GM18870 (cell line): ENCODE results near the gene MAGEB4.
"Not testable (repeated sequence)": the region's sequence is repeated elsewhere in the genome, so short reads cannot be mapped to it uniquely, and the experiment has no call there.

Experiments
- ATAC-seq: cut with Tn5 transposase; IDR thresholded peaks from one replicate; pipeline ENCODE4 v1.9.1; 2021; ENCODE audit warnings: moderate library complexity; ENCODE audit not compliant: unreplicated experiment

The MAGEB4 gene, protein sequence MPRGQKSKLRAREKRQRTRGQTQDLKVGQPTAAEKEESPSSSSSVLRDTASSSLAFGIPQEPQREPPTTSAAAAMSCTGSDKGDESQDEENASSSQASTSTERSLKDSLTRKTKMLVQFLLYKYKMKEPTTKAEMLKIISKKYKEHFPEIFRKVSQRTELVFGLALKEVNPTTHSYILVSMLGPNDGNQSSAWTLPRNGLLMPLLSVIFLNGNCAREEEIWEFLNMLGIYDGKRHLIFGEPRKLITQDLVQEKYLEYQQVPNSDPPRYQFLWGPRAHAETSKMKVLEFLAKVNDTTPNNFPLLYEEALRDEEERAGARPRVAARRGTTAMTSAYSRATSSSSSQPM

DNA sequence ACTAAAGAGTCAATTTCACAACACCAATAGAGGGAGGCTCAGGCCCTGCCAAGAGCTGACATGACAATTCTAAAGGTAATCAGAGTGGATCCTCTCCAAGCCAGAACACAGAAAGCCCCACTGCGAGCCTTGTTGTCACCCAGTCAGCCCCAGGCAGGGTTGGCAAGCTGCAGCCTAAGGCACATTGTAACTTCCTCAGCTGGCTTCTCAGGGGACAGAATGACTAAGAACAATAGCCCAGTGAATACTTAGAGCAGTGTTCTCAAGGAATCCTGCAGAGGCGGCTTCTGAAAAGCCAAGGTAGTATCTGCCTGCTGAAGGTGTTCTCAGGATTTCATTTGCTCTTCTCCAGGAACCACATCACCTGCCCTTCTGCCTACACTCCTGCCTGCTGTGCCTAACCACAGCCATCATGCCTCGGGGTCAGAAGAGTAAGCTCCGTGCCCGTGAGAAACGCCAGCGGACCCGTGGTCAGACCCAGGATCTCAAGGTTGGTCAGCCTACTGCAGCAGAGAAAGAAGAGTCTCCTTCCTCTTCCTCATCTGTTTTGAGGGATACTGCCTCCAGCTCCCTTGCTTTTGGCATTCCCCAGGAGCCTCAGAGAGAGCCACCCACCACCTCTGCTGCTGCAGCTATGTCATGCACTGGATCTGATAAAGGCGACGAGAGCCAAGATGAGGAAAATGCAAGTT is at the start of gene MAGEB4:
Gene MAGEB4, plus strand, starts transcription at position 277 of the 692 bp plus-strand sequence. Its CDS starts 136 bp downstream, at position 413.
- ATAC-seq: no peak

DNA sequence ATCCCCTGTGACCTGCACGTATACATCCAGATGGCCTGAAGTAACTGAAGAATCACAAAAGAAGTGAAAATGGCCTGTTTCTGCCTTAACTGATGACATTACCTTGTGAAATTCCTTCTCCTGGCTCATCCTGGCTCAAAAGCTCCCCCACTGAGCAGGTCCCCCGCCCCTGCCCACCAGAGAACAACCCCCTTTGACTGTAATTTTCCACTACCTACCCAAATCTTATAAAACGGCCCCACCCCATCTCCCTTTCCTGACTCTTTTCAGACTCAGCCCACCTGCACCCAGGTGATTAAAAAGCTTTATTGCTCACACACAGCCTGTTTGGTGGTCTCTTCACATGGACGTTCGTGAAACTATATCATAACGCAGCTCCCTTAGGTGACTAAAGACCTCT is 47.9 kb upstream of the MAGEB4 start:
- ATAC-seq: not testable (repeated sequence)

DNA sequence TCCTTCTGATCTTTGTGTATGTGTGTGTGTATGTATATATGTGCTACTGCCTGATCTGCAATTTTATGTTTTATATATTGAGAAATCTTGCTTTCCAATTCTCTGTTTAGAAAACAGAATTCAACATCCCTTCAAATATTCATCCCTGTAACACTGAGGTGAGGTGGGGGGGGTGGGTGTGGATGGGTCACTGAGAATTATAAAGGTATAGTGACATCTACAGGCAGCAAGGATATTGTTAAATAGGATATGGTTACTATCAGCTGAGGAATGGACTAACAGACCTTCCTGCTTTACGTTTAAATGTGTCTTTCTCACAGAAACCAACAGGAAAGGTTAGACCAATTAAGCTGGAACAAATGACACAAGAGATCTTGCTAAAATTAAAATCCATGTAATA is 45.5 kb upstream of the MAGEB4 start:
- ATAC-seq: no peak

DNA sequence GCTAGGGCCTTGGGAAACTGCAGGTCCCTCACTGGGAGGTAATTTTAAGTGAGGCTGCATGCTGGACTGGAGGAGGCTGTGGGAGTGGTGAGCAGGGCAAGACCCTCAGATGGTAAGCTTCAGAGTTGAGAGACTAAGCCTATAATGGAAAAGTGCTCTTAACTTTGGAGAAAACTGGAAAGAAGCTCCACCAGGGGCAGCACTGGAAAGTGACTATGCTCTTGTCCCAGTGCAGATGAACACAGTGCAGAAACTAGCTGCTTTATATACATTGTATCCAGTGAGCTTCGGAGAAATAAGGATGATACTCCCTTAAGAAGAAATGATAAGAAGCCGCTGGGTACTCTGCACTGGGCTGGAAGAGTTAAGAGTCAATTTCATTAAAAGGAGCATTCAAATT is 29.6 kb upstream of the MAGEB4 start:
- no peak for ATAC-seq

DNA sequence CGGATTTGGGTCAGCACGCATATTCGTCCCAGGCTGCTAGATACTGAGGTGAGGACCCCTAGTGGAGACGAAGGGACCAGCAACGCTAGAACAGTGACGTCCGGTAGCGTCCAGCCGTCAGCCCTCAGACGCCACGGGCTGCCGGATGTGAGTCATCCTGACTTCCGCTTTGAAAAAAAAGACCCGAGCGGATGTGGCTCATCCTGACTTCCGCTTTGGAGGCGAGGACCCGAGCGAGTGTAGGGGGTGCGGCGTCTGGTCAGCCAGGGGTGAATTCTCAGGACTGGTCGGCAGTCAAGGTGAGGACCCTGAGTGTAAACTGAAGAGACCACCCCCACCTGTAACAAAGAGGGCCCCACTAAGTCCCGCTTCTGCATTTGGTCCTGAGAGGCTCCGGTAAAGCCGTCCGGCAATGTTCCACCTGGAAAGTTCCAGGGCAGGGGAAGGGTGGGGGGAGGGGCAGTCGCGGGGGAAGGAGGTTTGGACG is 26.4 kb upstream of the MAGEB4 start, which contains the start of gene MAGEB2:
Gene MAGEB2, plus strand, starts transcription at position 207 of the 487 bp plus-strand sequence. CDS start 3,018 bp downstream, outside the sequence.
- no peak for ATAC-seq

DNA sequence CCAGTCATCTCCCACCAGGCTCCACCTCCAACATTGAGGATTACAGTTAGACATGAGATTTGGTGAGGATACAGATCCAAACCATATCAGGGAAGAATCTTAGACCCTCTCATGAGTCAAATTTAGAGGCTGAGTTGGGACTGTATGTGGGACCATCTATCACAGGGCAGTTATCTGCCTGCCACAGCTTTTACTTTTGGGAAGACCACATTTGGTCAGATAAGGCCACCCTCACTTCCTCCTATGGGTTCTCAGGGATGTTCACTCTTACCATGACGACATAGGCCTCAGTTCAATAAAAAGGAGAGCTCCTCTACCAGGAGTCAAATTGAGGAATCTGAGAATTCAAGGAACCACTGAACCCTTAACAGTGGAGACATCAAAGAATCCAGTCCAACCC is 24.3 kb upstream of the MAGEB4 start:
- no peak for ATAC-seq

DNA sequence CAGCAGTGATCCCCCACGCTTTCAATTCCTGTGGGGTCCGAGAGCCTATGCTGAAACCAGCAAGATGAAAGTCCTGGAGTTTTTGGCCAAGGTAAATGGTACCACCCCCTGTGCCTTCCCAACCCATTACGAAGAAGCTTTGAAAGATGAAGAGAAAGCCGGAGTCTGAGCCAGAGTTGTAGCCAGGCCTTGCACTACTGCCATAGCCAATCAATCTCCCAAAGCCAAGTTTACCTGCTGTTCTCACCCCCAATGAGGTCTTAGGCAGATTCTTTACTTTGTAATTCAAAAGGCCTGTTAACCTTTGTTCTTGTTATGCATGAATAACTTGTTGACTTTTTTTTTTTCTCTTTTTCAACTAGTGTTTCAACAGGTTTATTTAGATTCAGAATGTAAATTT is 22.4 kb upstream of the MAGEB4 start:
- ATAC-seq: no peak

DNA sequence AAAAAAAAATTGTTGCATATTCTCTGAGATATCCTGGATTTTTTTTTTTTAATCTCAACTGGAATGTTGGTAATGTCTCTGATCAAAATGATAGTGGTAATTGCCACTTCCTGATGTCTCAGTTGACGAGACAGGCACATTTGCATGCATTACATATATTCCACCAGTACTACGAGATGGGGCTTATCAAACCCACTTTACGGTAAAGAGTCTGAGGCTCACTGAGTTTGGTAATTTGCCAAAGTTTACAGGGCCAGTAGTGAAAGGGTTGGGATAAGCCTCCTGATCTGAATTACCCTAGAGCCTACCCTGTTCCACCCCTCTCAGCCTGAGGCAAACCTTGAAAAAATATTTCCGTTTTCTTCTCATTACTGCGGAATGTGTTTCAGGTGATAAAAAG is 21.1 kb upstream of the MAGEB4 start:
- no peak for ATAC-seq

DNA sequence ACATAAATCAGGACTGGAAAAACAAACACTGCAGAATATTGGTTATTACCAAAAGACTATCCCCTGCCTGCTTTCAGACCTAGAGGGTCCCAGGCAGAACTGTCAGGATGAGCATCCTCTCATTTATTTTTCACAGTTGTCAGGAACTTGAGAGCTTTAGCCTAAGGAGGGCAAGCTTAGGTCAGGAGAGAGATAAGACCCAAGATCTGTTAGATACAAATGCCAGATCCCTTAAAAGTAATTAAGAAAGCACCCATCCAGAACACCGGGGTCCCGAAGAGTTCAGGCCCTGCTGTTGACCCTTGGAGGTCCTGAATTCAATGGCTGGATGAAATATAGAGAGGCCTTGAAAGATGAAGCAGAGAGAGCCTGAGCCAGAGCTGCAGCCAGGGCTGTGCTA is 17.3 kb upstream of the MAGEB4 start:
- ATAC-seq: no peak

DNA sequence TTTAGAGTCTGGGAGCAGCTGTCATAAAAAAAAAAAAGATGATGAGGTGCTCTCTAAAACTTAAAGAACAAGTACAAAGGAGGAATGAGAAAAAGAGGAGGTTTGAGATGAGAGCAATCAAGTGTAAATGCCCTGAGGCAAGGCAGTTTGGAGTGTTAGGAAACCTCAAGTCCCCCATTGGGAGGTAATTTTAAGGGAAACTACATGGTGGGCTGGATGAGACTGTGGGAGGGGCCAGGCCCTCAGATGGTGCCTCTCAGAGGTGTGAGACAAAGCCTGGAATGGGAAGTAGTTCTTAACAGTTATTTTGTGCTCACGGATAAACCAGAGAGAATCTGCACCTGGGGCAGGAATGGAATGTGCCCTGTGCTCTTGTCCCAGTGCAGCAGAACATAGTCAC is 13.3 kb upstream of the MAGEB4 start:
- no peak for ATAC-seq

DNA sequence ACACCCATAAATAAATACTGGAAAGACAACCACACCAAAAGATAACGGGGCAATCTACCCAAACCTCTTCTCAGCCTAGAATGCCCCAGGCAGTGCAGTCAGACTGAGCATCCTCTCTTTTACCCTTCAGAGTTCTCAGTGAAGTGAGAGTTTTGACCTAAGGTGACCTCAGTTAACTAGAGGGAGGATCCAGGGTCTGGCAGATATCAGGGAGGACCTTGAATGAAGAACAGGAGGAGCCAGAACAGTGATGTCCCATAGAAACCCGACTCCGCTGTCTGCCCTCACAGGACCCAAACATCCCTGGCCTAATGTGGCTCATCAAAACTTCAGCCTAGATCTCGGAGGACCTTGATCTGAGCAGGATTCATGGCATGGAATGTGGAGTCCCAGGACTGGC is 11.4 kb upstream of the MAGEB4 start, which contains the start of gene MAGEB3:
Gene MAGEB3, plus strand, starts transcription at position 263 of the 400 bp plus-strand sequence. CDS start 5,268 bp downstream, outside the sequence.
- ATAC-seq: no peak

DNA sequence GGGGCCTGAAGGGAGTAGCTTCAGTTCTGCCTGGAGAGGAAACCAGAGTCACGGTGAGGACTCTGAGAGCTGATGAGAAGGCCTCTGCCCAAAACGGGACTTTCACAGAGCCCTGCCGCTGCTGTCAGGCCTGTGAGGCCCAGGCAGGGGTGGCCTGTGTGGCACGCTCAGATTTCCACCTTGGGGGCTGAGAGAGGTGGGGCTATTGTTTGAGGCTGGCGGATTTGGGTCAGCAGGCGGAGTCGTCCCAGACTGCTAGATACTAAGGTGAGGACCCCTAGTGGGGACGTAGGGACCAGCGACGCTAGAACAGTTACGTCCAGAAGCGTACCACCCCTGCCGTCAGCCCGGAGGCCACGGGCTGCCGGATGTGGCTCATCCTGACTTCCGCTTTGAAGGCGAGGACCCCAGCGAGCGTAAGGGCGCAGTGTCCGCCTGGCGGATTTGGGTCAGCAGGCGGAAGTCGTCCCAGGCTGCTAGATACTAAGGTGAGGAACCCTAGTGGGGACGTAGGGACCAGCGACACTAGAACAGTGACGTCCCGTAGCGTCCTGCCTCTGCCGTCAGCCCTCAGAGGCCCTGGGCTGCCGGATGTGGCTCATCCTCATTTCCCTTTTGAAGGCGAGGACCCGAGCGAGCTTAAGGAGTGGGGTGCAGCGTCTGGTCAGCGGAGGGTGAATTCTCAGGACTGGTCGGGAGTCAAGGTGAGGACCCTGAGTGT is 5.1 kb downstream of the MAGEB4 start, which contains the start of gene MAGEB1:
Gene MAGEB1, plus strand, starts transcription at position 378 of the 721 bp plus-strand sequence. CDS start 3,348 bp downstream, outside the sequence.
- ATAC-seq: no peak

DNA sequence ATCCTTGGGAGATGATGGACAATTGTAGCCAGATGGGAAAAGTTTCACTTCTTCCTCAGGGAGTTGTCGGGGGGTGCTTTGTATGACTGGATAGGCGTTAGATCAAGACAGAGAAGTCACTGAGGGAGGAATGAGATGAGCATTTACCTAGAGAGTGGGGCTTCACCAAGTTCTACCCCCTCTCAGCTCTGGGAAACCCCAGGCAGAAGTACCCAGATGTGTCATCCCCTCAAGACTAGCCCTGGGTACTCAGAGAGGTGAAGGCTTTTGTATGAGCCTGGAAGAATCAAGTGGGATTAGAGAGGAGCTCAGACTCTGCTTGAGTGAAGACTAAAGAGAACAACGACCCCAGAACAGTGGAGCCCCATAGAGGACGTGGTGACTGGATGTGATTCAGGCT is 7.1 kb downstream of the MAGEB4 start:
- ATAC-seq: peak; percentile 71

DNA sequence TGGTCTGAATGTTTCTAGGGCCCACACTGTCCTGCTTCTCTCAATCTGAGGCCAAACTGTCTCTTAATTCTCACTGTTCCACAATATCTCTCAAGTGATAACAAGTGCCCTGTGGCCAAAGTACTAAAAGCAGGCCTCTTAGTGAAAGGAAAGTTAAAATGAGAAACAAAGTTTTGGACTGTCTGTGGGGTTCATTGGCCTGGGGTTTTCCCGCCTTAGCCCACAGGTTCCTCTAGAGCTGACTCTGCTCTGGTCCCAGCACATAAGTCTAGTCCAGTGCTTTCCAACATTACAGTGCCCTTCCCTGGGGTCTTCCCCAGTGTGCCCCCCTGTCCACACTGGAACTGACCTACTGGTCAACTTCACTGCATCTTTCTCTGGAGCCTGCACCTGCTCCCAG is 11.5 kb downstream of the MAGEB4 start:
- peak; percentile 41 for ATAC-seq

DNA sequence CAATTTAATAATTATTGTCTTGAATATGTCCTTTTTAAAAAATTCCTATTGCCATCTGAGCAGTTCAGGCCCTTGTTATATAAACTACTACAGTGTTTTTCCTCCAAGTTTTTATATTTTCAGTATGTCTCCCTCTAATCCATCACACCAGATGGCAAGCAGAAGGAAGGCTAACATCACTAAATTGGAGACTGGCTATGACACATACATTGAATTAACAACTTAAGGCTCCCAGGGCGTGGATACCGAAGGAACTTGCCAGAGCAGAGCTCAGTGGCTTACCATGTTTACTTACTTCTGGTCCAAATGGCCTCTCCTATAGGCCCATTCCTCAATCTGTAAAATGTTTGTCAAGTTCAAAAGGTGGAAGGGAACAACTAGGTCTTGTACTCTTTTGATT is 18.1 kb downstream of the MAGEB4 start:
- ATAC-seq: no peak

DNA sequence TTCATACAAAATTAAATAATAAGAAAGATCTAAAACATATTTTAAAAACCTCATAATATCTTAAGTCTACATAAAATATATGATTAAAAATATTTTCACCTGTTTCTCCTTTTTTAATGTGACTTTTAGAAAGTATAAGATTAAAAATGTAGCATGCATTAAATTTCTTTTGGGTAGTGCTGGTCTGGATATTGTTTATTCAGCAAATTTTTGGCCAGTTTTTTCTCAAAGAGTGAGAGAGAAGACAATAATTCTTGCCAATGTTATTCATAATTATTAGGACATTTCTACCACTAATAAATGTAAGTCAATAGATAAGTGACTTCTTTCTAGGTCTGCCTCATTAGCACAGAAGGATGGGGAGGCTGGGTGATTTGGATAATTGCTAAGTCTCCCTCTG is 19.2 kb downstream of the MAGEB4 start:
- no peak for ATAC-seq

DNA sequence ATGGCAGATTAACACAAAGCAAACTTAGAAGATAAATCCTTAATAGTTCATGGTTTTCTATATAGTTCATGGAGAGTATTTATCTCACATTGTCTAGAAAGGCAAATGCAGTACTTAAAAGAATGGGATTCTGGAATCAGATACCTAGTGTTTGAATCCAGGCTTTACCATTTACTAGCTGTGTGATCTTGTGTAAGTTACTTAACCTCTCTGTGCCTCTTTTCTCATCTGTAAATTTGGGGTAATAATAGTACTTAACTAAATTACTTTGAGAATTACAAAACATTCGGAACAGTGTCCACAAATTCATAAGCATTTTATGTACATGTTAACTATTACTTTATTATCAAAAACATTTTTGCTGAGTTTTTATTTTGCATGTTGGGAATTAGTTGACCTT is 21.0 kb downstream of the MAGEB4 start:
- ATAC-seq: no peak

DNA sequence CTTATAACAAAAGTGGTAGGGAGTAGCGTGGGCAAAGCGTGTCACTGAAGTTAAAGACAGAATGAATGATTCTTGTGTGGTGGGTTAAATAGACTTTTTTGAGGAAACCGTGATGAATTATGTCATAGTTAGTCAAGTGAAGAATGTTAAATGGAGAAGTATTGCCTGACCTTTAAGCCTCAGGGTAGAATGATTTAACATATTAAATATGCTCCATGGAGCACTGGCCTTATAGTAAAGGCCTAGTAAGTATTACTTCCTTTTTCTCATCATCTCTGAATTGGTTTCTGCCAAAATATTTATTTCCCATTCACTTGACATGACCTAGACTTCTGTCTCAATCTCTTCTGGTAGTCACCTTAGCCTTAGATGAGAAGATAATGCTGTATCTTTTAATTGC is 28.8 kb downstream of the MAGEB4 start:
- ATAC-seq: no peak

DNA sequence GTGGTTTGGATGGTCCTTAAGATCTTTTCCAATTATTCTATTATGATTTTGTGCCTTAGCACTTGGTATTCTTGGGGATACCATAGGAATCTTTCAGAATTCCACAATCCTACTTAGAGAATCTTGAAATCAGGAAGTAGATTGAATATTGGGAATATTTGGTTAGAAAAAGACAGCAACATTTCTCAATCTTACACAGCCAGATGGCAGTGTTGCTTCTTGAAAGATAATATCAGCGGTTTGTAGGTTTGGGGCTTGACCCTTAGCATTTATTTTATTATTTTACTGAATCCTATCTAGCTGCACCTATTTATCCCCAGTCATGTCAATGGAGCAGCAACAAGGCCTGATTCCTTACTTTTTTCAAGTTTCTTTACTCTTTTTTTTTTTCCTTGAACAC is 33.7 kb downstream of the MAGEB4 start:
- no peak for ATAC-seq

DNA sequence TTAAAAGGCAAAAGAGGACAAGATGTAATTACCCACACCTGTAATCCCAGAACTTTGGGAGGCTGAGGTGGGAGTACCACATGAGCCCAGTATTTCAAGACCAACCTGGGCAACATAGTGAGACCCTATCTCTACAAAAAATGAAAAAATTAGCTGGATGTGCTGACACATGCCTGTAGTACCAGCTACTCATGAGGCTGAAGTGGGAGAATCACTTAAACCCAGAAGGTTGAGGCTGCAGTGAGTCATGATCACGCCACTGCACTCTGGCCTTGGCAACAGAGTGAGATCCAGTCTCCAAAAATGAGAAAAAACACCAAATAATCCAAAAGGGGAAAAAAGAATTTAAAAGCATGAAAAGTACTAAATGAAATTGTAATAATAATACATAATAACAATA is 36.6 kb downstream of the MAGEB4 start:
- ATAC-seq: no peak

DNA sequence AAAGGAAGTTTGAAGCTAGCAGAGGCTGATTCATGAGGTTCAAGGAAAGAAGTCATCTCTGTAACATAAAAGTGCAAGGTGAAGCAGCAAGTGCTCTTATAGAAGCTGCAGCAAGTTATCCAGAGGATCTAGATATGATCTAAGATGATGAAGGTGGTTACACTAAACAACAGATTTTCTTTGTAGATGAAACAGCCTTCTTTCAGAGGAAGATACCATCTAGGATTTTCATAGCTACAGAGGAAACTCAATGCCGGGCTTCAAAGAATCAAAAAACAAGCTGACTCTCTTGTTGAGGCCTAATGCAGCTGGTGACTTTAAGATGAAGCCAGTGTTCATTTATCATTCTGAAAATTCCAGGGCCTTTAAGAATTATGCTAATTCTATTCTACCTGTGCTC is 38.6 kb downstream of the MAGEB4 start:
- ATAC-seq: no peak
